ENCODE data around the gene NYNRIN. TPM values are rescaled to one million over a fixed set of nuclear protein-coding genes. Genes with fewer than 3 reads are reported as not detected.

NYNRIN gene
- polyA plus RNA-seq, 1 donor from 2014 or later = 5.7 TPM

GRCh38 chr14:24389226-24389848, 9.5 kb upstream of the NYNRIN start:
- H3K27ac ChIP-seq (ENCODE audit: low read length) = no peak overlapping the region
- H4K20me1 ChIP-seq (ENCODE audit: insufficient read depth) = no peaks in the 10 kb centered on the region
- no peak overlapping the region for H3K9ac ChIP-seq (ENCODE audit: low read length)
- H3F3A ChIP-seq (ENCODE audit: insufficient read depth, low read length, poor library complexity, severe bottlenecking) = no peaks in the 10 kb centered on the region
- H3K9me3 ChIP-seq (ENCODE audit: low read length) = no peaks in the 10 kb centered on the region
- TF ChIP-seq EP300 (conservative IDR thresholded peaks at IDR 0.05; ENCODE audit: poor library complexity, severe bottlenecking) (no peak), EZH2 (IDR thresholded peaks at IDR 0.05; ENCODE audit: borderline replicate concordance, insufficient read depth, low read length, poor library complexity, severe bottlenecking) (no peak), MXI1 (conservative IDR thresholded peaks at IDR 0.05; ENCODE audit: poor library complexity, severe bottlenecking) (no peak), REST (IDR thresholded peaks at IDR 0.05; ENCODE audit: borderline replicate concordance) (no peak)
- no peaks in the 10 kb centered on the region for H3K9me2 ChIP-seq (ENCODE audit: insufficient read depth, low read length)
- no peak overlapping the region for H3K4me3 ChIP-seq (ENCODE audit: low read length)
- no peak overlapping the region for H2AFZ ChIP-seq (ENCODE audit: low read depth, low read length)
- H3K27me3 ChIP-seq (ENCODE audit: insufficient read depth, low read depth, low read length) = no peaks in the 10 kb centered on the region
- H3K4me2 ChIP-seq (ENCODE audit: low read length) = no peak overlapping the region
- H3K36me3 ChIP-seq (ENCODE audit: insufficient read depth, low read length) = no peaks in the 10 kb centered on the region
- no peaks in the 10 kb centered on the region for H3K79me2 ChIP-seq (replicated peaks; ENCODE audit: insufficient read depth, low read length)

- Histone ChIP-seq H3K79me2 (replicated peaks; ENCODE audit: insufficient read depth, low read length) (no peaks in the 10 kb centered on the region), H3F3A (ENCODE audit: insufficient read depth, low read length, poor library complexity, severe bottlenecking) (no peaks in the 10 kb centered on the region), H3K9me2 (ENCODE audit: insufficient read depth, low read length) (no peaks in the 10 kb centered on the region), H3K27me3 (ENCODE audit: insufficient read depth, low read depth, low read length) (no peaks in the 10 kb centered on the region), H3K9me3 (ENCODE audit: low read length) (no peaks in the 10 kb centered on the region), H3K4me3 (ENCODE audit: low read length) (no peak overlapping the region), H3K27ac (ENCODE audit: low read length) (no peak overlapping the region), H4K20me1 (ENCODE audit: insufficient read depth) (no peaks in the 10 kb centered on the region), H3K4me2 (ENCODE audit: low read length) (no peak overlapping the region), H3K36me3 (ENCODE audit: insufficient read depth, low read length) (no peaks in the 10 kb centered on the region), H3K9ac (ENCODE audit: low read length) (no peak overlapping the region), H2AFZ (ENCODE audit: low read depth, low read length) (no peak overlapping the region)
- TF ChIP-seq MXI1 (conservative IDR thresholded peaks at IDR 0.05; ENCODE audit: poor library complexity, severe bottlenecking) (no peak), POLR2AphosphoS5 (IDR thresholded peaks at IDR 0.05) (no peak), EZH2 (IDR thresholded peaks at IDR 0.05; ENCODE audit: borderline replicate concordance, insufficient read depth, low read length, poor library complexity, severe bottlenecking) (no peak), REST (IDR thresholded peaks at IDR 0.05; ENCODE audit: borderline replicate concordance) (no peak), CTCF (IDR thresholded peaks at IDR 0.05; ENCODE audit: poor library complexity, severe bottlenecking) (no peak), SMC3 (conservative IDR thresholded peaks at IDR 0.05; ENCODE audit: poor library complexity) (no peak), EP300 (conservative IDR thresholded peaks at IDR 0.05; ENCODE audit: poor library complexity, severe bottlenecking) (no peak), RAD21 (conservative IDR thresholded peaks at IDR 0.05) (no peak), TAF1 (IDR thresholded peaks at IDR 0.05; ENCODE audit: low read depth) (no peak)
These were observed 7.9 kb upstream of the NYNRIN start for GRCh38 chr14:24390701-24391468.

Measured in neural cell (in vitro differentiated cells).